HCT116 (cell line): ENCODE measurements around the gene ABCD1.

Experiments used
- EGR1 ChIP-seq: IDR thresholded peaks from 2 replicates; pipeline ENCODE4 v1.6.1; 2012; ENCODE audit warnings: low read depth
- ZNF274 ChIP-seq: fragments of 200-500 bp; sonication (Bioruptor generic); IDR thresholded peaks from 2 replicates; pipeline ENCODE4 v1.6.1; 2014; ENCODE audit warnings: mild to moderate bottlenecking, low read depth, low read length, inconsistent platforms

- no peak for TF ChIP-seq ZNF274
- TF ChIP-seq EGR1: no peak
Measured at GRCh38 chrX:153725832-153726285, 1.2 kb downstream of the ABCD1 start.
